Peyer's patch (tissue), 4 donors: ENCODE results near the gene VGLL1. TPM values are rescaled to one million over a fixed set of nuclear protein-coding genes. Genes with fewer than 3 reads are reported as not detected.

ENCODE experiments used
- DNase-seq, 3 donors: peaks; one replicate each; pipeline ENCODE4 v3.0.0-alpha.2; 2017 to 2019
- H3K27ac ChIP-seq, 4 donors: fragments of 200-600 bp; sonication (generic); one replicate each; pipeline ENCODE4 v1.5.1; 2016 to 2019
- H3K27me3 ChIP-seq, 2 donors: fragments of 200-600 bp; sonication (generic); one replicate each; pipeline ENCODE4 v1.5.1; 2019
- H3K36me3 ChIP-seq, 3 donors: fragments of 200-600 bp; sonication (generic); one replicate each; pipeline ENCODE4 v1.5.1; 2016 to 2019
- H3K4me1 ChIP-seq, 4 donors: fragments of 200-600 bp; sonication (generic); one replicate each; pipeline ENCODE4 v1.5.1; 2016 to 2019
- H3K4me3 ChIP-seq, 4 donors: fragments of 200-600 bp; sonication (generic); 1 replicate in 3 of 4; 2 replicates in 1 of 4; pipeline ENCODE4 v1.5.1; 2016 to 2019; ENCODE audit warnings: mild to moderate bottlenecking in 1 of 4
- H3K9me3 ChIP-seq, 4 donors: fragments of 200-600 bp; sonication (generic); one replicate each; pipeline ENCODE4 v1.5.1; 2016 to 2019; ENCODE audit warnings: mild to moderate bottlenecking in 1 of 4
- CTCF ChIP-seq, 6 experiments: fragments of 450-650 bp in 4 of 6; fragments of 200-600 bp in 2 of 6; sonication (generic) in 1 of 6; IDR thresholded peaks; one replicate each; pipeline ENCODE4 v1.5.1; 2017 to 2019; ENCODE audit warnings: antibody characterized with exemption in 6 of 6, mild to moderate bottlenecking in 3 of 6, moderate library complexity in 1 of 6
- POLR2A ChIP-seq, 2 donors: fragments of 450-650 bp; IDR thresholded peaks; one replicate each; pipeline ENCODE4 v1.5.1; 2017; ENCODE audit warnings: antibody characterized with exemption in 2 of 2, mild to moderate bottlenecking in 2 of 2, moderate library complexity in 2 of 2
- total RNA-seq, 4 donors: library from RNA; depleted of rRNA; stranded (reverse); fragments of >200 nt; gene quantifications; one replicate each; pipeline ENCODE4 v1.1.0, GENCODE V29; 2016

The VGLL1 gene
- total RNA-seq, 4 donors from 2014 or later = not detected

- no peak for TF ChIP-seq CTCF (IDR thresholded peaks at IDR 0.05)
- TF ChIP-seq POLR2A (IDR thresholded peaks at IDR 0.05) = no peak
- H3K4me1 ChIP-seq = no peaks in the 10 kb centered on the region
- H3K27ac ChIP-seq = no peak overlapping the region
- H3K36me3 ChIP-seq = no peaks in the 10 kb centered on the region
- peak in 2 of 3 donors; percentile 17 to 48 for DNase-seq
- H3K27me3 ChIP-seq = no peaks in the 10 kb centered on the region
- H3K9me3 ChIP-seq = no peaks in the 10 kb centered on the region
- no peak overlapping the region for H3K4me3 ChIP-seq
Observed at GRCh38 chrX:136525738-136526606, 6.0 kb upstream of the VGLL1 start.

GRCh38 chrX:136528645-136529315 lies 3.2 kb upstream of the VGLL1 start:
- DNase-seq = no peak
- no peaks in the 10 kb centered on the region for H3K36me3 ChIP-seq
- H3K4me3 ChIP-seq = no peak overlapping the region
- H3K9me3 ChIP-seq = no peaks in the 10 kb centered on the region
- H3K27me3 ChIP-seq = no peaks in the 10 kb centered on the region
- H3K27ac ChIP-seq = no peak overlapping the region
- TF ChIP-seq CTCF (IDR thresholded peaks at IDR 0.05) (no peak), POLR2A (IDR thresholded peaks at IDR 0.05) (no peak)
- H3K4me1 ChIP-seq = no peaks in the 10 kb centered on the region

GRCh38 chrX:136529795-136530194 lies 2.2 kb upstream of the VGLL1 start:
- no peaks in the 10 kb centered on the region for H3K9me3 ChIP-seq
- DNase-seq = no peak
- no peaks in the 10 kb centered on the region for H3K27me3 ChIP-seq
- TF ChIP-seq CTCF (IDR thresholded peaks at IDR 0.05) = no peak
- TF ChIP-seq POLR2A (IDR thresholded peaks at IDR 0.05) = no peak
- H3K4me1 ChIP-seq = no peaks in the 10 kb centered on the region
- no peak overlapping the region for H3K4me3 ChIP-seq
- H3K27ac ChIP-seq = no peak overlapping the region
- no peaks in the 10 kb centered on the region for H3K36me3 ChIP-seq

- no peak overlapping the region for H3K4me3 ChIP-seq
- no peaks in the 10 kb centered on the region for H3K36me3 ChIP-seq
- no peaks in the 10 kb centered on the region for H3K9me3 ChIP-seq
- TF ChIP-seq CTCF (IDR thresholded peaks at IDR 0.05) (no peak), POLR2A (IDR thresholded peaks at IDR 0.05) (no peak)
- no peaks in the 10 kb centered on the region for H3K4me1 ChIP-seq
- H3K27ac ChIP-seq = no peak overlapping the region
- no peaks in the 10 kb centered on the region for H3K27me3 ChIP-seq
- DNase-seq = no peak
Observed at GRCh38 chrX:136534131-136534530, 2.1 kb downstream of the VGLL1 start.

- no peaks in the 10 kb centered on the region for H3K4me1 ChIP-seq
- H3K9me3 ChIP-seq = no peaks in the 10 kb centered on the region
- no peak overlapping the region for H3K4me3 ChIP-seq
- no peak overlapping the region for H3K27ac ChIP-seq
- TF ChIP-seq CTCF (IDR thresholded peaks at IDR 0.05) (no peak), POLR2A (IDR thresholded peaks at IDR 0.05) (no peak)
- no peak for DNase-seq
- no peaks in the 10 kb centered on the region for H3K36me3 ChIP-seq
- H3K27me3 ChIP-seq = no peaks in the 10 kb centered on the region
Observed at GRCh38 chrX:136538811-136539210, 6.8 kb downstream of the VGLL1 start.
